ELR (cell line): ENCODE measurements around the gene ATP8B3.

Experiments
- DNase-seq: peaks from one replicate; pipeline ENCODE4 v3.0.0-alpha.2; 2015; ENCODE audit warnings: low read depth

Gene ATP8B3

GRCh38 chr19:1746401-1747284 lies 65.4 kb downstream of the ATP8B3 start:
- peak; percentile 63 for DNase-seq

DNA sequence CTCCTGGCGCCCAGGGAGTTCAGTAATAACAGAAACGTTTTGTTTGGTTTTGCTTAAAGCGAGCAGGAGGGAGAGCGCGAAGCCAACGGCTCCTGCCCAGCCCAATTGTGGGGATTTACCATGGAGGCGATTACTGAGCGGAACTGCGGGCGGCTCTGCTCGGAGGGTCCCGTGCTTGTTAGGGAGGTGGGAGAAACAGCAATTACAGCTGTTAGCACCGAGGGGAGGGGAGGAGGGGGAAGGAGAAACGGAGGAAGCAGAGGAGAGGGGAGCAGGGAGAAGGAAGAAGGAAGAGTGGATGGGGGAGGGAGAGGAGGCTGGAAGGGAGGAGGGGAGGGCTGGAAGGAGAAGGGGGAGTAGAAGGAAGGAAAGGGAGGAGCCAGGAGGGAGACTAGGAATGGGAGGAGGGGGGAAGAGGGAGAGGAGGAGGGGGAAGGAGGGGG lies 66.5 kb downstream of the ATP8B3 start:
- DNase-seq, result no peak

- DNase-seq, result peak; percentile 31
These were observed 67.1 kb downstream of the ATP8B3 start for GRCh38 chr19:1744822-1745563.

DNA sequence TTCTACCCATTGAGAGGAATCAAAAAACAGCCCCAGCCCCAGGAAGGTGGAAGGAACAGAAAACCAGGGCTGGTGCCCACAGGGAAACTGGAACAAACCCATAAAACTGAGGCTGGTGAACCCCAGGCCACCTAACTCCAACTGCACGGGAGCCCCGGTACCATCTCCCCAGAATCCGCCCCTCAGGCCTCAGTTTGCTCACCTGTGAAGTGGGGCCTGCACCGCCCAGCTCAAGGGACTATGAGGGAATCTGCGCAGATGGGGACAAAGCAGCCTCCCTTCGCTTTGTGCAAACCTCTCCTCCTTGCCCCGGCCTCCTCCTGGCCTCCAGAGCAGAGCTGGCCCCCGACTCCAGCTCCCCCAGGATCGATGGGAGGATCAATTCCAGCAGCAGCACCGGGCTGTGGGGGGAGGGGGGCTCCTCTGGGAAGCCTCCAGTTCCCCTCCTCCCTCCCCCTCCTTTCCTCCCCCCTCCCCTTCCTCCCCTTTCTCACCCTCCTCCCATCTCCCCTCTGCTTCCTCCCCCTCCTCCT lies 67.9 kb downstream of the ATP8B3 start:
- no peak for DNase-seq

GRCh38 chr19:1742989-1743696 lies 68.9 kb downstream of the ATP8B3 start:
- no peak for DNase-seq

- no peak for DNase-seq
These were observed 72.0 kb downstream of the ATP8B3 start for GRCh38 chr19:1739960-1740629.

- DNase-seq, result no peak
These were observed 75.1 kb downstream of the ATP8B3 start for GRCh38 chr19:1736927-1737326.

GRCh38 chr19:1736280-1736679 lies 75.8 kb downstream of the ATP8B3 start:
- no peak for DNase-seq

GRCh38 chr19:1734321-1734966 lies 77.6 kb downstream of the ATP8B3 start:
- DNase-seq, result no peak
